CD4-positive, alpha-beta T cell treated with Interleukin-4 for 1 hour (primary cell): Measurements from ENCODE around the gene SRRM1.
A peak's percentile ranks its signal among the peaks of the same experiment; 100 is the strongest.

Experiments
- DNase-seq, 2 donors: peaks; one replicate each; pipeline ENCODE4 v3.0.0-alpha.2; 2020 to 2022

The SRRM1 gene, protein sequence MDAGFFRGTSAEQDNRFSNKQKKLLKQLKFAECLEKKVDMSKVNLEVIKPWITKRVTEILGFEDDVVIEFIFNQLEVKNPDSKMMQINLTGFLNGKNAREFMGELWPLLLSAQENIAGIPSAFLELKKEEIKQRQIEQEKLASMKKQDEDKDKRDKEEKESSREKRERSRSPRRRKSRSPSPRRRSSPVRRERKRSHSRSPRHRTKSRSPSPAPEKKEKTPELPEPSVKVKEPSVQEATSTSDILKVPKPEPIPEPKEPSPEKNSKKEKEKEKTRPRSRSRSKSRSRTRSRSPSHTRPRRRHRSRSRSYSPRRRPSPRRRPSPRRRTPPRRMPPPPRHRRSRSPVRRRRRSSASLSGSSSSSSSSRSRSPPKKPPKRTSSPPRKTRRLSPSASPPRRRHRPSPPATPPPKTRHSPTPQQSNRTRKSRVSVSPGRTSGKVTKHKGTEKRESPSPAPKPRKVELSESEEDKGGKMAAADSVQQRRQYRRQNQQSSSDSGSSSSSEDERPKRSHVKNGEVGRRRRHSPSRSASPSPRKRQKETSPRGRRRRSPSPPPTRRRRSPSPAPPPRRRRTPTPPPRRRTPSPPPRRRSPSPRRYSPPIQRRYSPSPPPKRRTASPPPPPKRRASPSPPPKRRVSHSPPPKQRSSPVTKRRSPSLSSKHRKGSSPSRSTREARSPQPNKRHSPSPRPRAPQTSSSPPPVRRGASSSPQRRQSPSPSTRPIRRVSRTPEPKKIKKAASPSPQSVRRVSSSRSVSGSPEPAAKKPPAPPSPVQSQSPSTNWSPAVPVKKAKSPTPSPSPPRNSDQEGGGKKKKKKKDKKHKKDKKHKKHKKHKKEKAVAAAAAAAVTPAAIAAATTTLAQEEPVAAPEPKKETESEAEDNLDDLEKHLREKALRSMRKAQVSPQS

DNA sequence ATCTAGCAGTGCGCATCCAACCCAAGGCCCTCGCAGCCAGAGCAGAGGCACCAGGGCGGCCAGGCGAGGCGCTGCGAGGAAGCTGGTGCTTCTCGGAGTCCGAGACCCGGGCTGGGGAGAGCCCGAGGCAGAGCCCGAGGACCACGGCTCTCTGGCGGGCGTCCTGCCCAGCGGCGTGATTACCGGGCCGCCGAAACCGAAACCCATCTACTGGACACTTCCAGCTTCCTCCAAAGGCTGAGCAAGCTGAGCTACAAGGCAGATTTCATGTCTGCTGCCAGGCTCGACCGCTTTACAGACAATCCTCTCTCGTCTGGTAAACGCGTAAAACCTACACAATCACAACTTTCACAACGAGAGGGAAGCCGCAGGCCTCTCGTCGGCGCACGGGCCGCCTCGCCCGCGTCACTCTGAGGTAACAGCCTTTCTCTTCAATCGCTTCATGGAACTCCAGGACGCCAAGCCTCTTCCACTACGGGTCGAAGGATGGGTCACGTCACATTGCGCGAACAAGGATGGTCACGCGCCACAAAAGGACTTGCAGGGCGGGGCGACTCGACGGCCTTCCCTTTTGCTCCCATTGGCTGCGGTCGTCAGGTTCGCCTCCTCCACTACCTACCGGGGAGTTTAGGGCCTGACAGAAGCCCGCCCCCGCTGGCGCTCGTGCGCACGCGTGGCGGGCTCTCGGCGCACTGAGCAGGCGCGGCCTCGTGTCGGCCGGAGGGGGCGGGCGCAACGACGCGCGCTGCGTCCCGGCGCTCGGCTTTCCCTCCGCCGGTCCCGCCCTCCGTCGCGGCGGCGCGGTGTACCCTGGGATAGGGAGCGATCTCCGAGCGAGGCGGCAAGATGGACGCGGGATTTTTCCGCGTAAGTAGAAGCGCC, at the start of gene SRRM1:
SRRM1 (plus strand) TSS at position 822 of the 882 bp plus-strand sequence; CDS start at position 847, 25 bp downstream.
- DNase-seq = peak; percentile 100

DNA sequence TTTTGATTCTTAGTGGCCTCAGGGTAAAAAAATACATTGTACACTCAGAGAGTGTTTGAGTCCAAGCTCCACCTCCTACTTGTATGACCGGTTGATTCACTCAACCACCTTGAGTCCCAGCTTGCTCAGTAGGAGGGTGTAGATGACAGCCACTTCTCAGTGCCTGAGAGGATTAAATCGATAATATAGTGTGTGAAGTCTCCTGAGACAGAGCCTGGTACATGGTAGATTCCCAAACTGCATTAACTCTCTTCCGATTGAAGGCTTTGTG, 48.8 kb upstream of the SRRM1 start:
- DNase-seq = no peak

DNA sequence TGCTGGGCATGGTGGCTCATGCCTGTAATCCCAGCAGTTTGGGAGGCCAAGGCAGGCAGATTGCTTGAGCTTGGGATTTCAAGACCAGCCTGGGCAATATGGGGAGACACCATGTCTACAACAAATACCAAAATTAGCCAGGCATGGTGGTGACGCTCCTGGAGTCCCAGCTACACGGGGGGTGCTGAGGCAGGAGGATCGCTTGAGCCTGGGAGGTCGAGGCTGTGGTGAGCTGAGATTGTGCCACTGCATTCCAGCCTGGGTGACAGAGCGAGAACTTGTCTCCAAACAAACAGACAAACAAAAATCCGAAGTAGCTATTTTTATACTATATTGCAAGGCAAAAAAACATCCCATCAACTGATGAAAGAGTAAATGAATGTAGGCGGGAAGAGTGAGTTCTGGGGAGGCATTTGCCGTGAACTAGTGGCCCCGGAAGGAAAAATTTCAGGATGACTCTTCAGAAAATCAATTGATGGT, 46.7 kb upstream of the SRRM1 start:
- DNase-seq = no peak

DNA sequence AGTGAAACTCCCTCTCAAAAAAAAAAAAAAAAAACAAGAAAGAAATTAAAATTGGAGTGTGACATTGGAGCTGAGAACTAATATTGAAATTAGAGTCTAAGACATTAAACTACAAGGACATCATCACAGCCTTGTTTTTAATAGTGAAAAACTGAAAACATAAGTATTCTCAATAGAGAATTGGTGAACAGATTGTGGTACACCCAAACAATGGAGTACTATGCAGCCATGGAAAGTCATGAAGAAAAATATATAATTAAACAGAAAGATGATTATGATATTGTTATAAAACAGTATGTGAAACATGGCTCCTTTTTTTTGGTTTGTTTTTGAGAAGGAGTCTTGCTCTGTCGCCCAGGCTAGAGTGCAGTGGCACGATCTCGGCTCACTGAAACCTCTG, 43.8 kb upstream of the SRRM1 start:
- DNase-seq = no peak

DNA sequence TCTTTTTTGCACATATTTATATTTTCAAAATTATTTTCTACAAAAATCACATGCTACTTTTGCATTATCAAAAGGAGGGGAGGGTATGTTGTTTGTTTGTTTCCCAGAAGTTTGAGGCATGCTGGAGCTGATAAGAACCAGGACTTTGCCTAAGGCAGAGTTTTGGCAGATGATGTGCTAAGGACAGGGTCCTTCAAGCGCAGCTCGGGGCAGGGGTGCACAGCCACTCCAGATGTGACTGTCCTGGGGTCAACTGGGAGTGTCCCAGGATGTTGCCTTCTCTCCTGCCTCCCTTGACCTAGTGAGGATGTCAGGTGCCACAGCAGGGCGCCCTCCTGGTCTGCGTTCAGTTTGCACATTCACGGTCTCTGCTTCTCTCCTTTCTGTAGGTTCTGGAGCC, 42.6 kb upstream of the SRRM1 start:
- no peak for DNase-seq

DNA sequence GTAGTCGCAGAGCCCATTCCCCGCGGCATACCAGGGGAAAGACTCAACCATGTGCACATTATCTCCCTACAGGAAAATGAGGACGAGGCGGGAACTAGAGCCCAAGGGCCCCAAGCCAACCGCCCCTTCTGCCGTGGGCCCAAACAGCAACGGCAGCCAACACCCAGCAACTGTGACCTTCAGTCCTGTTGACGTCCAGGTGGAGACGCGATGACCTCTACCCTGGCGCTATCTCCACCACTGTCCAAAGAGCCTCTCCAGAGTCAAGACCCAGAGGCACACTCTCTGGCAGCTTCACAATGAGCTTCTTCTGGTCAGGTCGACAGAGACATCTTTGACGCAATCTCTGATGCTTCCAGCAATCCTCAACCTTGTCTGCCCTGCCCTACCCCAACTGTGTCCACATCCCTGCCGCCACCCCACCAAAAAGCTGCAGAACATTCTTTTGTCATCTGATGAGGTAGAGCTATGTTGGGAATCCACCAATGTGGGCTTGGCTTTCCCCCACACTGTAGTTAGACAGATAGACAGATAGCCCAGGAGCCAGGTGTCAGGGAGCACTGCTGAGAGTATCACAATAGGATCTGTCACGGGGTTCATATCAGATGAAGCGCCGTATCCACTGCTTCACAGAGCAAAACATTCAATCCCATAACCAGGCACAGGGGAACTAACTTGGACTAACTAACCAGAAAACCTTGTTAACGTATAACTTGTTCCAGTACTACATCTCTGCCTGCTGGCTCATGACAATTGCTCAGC, 37.4 kb upstream of the SRRM1 start:
- DNase-seq = no peak

DNA sequence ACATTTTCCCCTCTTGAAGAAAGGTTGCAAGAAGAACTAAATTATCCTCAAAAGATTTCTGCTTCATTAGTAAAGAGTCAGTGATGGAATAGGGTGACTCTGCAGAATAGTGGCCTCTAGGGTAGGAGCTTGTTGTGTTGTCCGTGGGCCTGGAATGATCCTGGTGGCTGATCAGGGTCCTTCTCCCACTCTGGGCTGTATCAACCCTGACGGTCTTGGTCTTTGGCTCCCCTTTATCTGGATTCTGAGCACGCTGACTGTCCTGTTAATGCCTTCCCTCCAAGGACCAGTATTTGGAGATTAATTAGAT, 36.9 kb upstream of the SRRM1 start:
- DNase-seq = no peak

DNA sequence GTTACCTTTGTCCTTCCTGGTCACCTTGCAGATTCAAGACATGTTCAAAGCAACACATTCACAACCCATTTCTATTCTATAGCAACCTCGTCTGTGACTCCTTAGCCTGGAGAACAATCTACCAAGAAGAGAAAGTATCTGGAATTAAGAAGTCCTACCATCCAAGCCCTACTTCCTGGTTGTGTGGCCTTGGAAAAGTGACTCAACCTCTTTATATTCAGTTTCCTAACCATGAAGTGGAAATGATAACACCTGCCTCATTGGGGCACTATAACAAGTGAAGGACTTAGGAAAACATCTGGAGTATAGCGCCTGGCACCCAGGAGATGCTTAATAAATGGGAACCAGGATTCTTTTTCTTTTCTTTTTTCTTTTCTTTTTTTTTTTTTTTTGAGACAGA, 36.5 kb upstream of the SRRM1 start:
- no peak for DNase-seq

DNA sequence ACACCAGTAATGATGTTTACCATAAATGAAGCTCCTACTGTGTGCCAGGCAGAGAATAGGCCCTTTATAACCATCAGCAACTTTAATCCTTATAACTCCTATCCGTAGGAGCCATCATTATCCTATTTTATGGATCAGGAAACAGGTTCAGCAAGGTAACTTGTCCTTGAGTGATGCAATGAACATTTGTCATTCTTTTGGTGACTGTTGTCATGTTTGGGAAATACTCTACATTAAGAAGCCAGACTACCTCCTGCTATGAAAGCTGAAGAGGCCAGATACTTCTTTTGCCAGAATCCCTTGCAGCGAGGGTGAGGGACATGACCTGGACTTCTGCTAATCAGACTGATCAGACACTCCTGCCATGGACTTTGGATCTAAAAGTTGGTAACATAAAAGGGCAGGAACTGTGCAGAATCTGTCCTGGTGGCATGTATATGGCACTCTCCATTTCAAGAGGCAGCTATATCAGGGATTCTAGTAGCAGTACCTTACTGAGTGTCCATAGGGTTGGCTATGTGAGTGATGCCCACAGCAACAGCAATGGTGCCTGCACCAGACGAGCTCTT, 33.1 kb upstream of the SRRM1 start:
- no peak for DNase-seq

DNA sequence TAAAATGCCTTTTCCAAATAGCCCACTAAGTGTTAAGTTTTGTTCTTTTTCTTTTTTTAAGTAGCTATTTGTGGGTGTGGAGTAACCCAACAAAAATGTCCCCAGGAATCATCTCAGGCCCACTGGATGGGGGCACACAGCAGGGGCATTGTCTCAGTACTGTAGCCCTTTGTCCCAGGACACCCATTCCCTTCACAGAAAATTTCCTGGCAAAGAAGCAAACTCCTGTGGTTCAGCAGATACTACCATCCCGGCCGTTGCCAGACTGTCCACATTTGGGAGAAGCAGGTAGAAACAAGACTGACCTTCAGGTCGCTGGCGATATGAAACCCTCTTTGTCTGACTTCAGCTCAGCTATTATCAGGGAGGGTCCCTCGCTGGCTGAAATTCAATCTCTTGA, 23.7 kb upstream of the SRRM1 start:
- DNase-seq = no peak

DNA sequence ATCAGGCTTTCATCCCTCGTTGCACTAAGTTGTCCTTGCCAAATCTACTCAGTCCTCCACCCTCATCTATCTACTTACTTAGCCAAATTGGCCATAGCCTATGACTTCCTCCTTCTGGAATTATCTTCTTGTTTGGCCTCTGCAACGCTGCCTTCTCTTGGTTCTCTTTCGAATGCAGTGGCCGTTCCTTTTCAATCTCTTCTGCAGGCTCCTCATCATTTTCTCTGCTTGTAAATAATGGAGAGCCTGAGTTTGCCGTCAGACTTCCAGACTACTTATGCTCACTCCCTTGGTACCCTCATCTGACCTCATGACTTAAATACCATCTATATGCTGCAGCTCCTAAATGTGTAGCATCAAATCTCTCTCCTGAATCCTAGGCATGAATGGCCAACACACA, 22.4 kb upstream of the SRRM1 start:
- DNase-seq = no peak

DNA sequence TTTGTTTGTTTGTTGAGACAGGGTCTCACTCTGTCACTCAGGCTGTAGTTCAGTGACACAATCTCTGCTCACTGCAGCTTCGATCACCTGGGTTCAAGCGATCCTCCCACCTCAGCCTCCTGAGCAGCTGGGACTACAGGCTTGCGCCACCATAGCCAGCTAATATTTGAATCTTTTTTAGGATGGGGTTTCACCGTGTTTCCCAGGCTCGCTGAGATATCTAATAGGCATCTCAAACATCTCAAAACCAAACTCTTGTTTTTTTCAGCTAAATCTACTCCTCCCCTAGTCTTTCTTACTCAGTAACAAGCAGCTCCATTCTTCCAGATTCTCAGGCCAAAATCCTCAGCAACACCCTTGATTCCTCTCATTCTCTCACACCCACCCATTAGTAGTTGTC, 22.0 kb upstream of the SRRM1 start:
- no peak for DNase-seq

DNA sequence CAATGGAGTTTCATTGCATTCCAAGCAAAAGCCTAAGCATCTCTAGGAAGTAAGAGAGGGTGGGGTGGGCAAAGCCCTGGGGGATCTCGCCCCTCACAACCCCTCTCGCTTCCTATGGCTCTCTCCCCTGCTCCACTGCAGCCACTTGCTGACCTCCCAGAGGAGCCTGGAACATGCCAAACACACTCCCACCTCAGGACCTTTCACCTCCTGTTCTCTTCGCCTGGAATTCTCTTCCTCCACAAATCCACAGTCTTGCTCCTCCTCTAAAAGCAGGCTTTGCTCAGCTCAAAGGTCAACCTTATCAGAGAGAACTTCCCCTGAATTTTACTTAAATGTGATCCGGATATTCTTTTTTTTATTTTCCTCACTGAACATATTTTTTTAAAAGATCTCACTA, 20.9 kb upstream of the SRRM1 start:
- DNase-seq = no peak

DNA sequence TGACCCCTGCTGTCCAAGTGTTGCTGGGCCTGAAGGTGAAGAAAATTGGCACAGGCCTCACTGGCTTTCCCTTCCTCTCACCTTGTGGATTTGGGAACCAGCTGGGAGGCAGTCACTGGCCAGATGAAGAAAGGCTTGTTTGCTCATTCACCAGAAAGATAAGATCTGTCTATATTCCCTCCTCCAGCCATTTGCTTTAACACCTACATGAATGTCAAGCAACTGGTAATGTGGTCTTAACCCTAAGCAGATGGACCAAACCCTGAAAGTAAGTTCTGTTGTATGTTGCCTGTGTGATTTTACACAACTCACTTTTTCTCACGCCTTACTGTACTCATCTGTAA, 10.3 kb upstream of the SRRM1 start:
- DNase-seq = no peak

DNA sequence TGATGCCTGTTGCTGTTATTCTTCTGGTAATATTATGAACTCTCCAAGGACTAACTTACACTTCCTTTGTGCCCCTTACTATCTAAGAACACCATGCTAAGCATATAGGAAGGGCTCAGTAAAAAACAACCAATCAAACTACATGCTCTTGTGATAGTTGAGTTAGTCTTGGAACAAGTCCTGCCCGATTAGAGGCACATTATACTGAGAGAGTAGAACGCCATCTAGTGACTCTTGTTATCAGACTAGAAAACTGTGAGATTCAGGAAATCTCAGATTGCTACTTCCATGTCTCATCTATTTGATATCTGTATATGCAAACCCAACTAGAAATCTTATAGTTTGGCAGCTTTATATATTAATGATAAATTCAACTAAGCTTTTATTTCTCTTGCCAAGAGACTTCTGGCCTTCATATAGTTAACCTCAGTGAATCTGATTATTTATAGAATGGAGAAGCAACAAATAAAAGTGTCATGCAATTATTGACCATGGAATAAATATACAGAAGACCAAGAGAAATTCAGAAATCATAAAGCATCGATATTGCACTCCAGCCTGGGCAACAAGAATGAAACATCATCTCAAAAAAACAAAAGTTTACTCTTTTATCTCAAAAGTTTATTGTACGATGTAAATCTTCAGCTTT, 7.8 kb upstream of the SRRM1 start:
- peak in 1 of 2 donors; percentile 69 for DNase-seq

DNA sequence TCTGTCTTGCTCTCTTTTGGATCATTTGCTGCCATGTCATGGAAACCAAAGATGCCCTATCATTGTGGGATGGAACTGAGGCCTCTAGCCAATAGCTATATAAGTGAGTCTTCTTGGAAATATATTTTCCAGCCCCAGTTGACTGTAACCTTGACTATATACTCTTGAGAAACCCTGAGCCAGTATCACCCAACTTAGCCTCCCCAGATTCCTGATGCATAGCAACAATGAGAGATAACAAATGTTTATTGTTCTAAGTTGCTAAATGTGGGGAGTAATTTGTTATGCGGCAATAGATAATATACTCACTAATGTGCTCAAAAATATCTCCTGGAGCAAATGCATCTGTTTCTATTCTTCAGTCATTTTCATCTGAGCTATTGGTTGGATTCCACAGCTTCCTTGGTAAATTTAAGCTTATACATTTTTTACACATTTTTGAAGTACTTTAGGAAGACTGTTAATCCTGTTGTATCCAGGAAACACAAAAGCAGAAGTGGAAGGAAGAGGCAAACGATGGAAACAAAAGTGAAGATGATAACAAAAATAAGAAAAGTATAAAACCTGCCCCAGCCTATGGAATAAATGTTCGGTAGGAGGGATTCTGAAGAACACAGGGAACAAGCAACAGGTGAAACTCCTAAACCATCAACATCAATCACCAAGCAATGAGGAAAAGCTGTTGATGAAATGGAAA, 6.3 kb upstream of the SRRM1 start:
- DNase-seq = no peak

DNA sequence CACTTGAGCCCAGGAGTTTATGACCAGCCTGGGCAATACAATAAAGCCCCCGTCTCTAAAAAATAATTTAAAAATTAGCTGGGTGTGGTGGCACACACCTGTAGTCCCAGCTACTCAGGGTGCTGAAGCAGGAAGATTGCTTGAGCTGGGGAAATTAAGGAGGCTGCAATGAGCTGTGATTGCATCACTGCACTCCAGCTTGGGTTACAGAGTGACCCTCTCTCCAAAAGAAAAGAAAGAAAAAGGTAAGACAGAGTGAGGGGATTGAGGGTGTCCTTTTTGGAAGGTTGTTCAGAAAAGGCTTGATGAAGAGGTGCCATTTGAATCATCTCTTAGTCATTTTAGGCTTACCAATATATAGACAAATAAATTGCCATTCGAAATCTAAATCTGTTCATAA, 4.0 kb upstream of the SRRM1 start:
- DNase-seq = no peak

DNA sequence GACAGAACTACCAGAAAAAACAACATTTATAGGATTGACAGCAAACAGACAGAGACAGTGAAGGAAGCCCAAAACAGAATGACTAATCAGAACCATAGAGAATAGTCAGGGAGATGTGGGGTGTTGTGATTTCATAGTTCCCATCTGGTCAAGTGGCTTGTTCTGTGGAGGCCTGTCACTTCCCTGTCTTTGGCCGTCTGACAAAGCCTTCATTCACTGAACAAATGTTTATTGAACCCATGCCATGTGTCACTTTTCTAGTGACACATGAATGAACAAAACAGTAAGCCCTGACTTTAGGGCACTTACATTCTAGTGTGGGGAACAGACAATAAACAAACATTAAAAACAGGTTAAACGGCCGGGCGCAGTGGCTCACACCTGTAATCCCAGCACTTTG, 3.2 kb upstream of the SRRM1 start:
- DNase-seq = no peak

DNA sequence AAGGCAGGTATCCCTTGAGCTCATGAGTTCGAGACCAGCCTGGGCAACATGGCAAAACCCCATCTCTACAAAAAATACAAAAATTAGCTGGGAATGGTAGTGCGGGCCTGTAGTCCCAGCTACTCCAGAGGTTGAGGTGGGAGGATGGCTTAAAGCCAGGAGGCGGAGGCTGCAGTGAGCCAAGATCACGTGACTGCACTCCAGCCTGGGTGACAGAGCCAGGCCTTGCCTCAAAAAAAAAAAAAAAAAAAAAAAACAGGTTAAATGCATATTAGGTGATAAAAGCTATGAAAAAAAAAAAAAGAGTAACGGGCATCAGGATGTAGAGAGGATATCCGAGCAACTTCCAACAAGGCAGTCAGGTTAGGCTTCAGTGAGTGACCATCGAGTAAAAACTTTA, 2.8 kb upstream of the SRRM1 start:
- no peak for DNase-seq

DNA sequence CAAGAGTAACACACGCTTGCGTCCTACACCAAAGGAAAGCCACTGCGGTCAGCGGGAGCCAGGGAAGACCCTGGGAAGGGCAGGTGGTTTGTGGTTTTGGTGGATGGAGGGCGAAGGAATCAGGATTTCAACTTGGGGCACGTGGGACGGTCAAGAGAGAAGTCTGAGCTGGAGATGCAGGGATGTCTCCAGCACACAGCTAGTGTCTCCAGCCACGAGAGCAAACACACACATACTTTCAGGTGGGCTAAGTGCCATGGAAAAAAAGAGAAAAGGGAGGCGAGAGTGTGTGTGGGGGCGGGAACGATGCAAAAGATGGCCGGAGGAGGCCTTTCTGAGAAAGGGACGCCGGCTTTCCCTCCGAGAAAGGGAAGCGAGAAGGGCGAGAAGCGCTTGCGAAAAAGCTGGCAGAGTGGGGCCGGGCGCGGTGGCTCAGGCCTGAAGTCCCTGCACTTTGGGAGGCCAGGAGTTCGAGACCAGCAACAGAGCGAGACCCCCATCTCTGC, 1.4 kb upstream of the SRRM1 start:
- peak in 1 of 2 donors; percentile 32 for DNase-seq
